Chondrocyte (in vitro differentiated cells): ENCODE results near the gene DKC1. TPM values are rescaled to one million over a fixed set of nuclear protein-coding genes. Genes with fewer than 3 reads are reported as not detected.

Experiments used
- DNase-seq: peaks from one replicate; pipeline ENCODE4 v3.0.0; 2021; ENCODE audit warnings: mixed read lengths, low spot score
- H3K27ac Mint-ChIP-seq: one replicate; pipeline ENCODE4 v1.8.0; 2021; ENCODE audit warnings: mild to moderate bottlenecking, moderate library complexity, mixed read lengths; ENCODE audit not compliant: unreplicated experiment
- H3K27me3 Mint-ChIP-seq: 2 replicates; pipeline ENCODE4 v1.8.0; 2021; ENCODE audit warnings: low read depth, mixed read lengths
- H3K36me3 Mint-ChIP-seq: 2 replicates; pipeline ENCODE4 v1.8.0; 2021; ENCODE audit warnings: low read depth, mixed read lengths
- H3K4me1 Mint-ChIP-seq: 2 replicates; pipeline ENCODE4 v1.8.0; 2021; ENCODE audit warnings: low read depth, mild to moderate bottlenecking, mixed read lengths
- H3K4me3 Mint-ChIP-seq: one replicate; pipeline ENCODE4 v1.8.0; 2021; ENCODE audit warnings: mild to moderate bottlenecking, moderate library complexity, mixed read lengths; ENCODE audit not compliant: unreplicated experiment
- H3K9me3 Mint-ChIP-seq: 2 replicates; pipeline ENCODE4 v1.8.0; 2021; ENCODE audit warnings: low read depth, mixed read lengths
- total RNA-seq: library from RNA; stranded (reverse); gene quantifications from 3 replicates; pipeline ENCODE4 v1.2.1, GENCODE V29; 2021
- TF ChIP-seq, protein P1 (sequence below): fragments of 200-600 bp; sonication (generic); IDR thresholded peaks from 2 replicates; pipeline ENCODE4 v1.5.0; 2021; ENCODE audit warnings: antibody characterized with exemption, mild to moderate bottlenecking, moderate library complexity

The DKC1 gene
- total RNA-seq, 1 donor from 2014 or later, result 31.1 TPM

DNA sequence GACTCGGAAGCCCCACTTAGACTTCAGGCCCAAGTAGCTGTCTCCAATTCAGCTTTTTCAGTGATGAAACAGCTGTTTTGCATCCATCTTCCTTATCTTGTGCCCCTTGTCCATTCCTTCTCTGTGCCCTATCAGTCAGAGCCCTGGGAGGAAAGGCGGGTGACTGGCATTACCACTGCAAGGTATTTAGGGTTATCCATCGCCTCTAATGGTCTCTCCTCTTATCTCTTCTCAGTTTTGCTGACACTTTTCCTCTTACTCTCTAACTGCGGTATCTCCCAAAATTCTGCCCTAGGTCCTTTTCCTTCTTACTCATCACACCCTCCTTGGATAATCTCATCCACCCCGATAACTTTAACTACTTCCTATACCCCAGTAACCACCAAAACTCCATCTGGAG, 25.5 kb upstream of the DKC1 start:
- TF ChIP-seq, protein P1, sequence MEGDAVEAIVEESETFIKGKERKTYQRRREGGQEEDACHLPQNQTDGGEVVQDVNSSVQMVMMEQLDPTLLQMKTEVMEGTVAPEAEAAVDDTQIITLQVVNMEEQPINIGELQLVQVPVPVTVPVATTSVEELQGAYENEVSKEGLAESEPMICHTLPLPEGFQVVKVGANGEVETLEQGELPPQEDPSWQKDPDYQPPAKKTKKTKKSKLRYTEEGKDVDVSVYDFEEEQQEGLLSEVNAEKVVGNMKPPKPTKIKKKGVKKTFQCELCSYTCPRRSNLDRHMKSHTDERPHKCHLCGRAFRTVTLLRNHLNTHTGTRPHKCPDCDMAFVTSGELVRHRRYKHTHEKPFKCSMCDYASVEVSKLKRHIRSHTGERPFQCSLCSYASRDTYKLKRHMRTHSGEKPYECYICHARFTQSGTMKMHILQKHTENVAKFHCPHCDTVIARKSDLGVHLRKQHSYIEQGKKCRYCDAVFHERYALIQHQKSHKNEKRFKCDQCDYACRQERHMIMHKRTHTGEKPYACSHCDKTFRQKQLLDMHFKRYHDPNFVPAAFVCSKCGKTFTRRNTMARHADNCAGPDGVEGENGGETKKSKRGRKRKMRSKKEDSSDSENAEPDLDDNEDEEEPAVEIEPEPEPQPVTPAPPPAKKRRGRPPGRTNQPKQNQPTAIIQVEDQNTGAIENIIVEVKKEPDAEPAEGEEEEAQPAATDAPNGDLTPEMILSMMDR, result no peak
- H3K36me3 Mint-ChIP-seq, result no peaks in the 10 kb centered on the region
- H3K4me3 Mint-ChIP-seq, result no peak overlapping the region
- peaks cover 7% of the 10 kb centered on the region for H3K9me3 Mint-ChIP-seq
- no peak for DNase-seq
- no peaks in the 10 kb centered on the region for H3K27me3 Mint-ChIP-seq
- peaks cover 63% of the 10 kb centered on the region for H3K4me1 Mint-ChIP-seq
- peak overlapping the region; percentile 94 for H3K27ac Mint-ChIP-seq

DNA sequence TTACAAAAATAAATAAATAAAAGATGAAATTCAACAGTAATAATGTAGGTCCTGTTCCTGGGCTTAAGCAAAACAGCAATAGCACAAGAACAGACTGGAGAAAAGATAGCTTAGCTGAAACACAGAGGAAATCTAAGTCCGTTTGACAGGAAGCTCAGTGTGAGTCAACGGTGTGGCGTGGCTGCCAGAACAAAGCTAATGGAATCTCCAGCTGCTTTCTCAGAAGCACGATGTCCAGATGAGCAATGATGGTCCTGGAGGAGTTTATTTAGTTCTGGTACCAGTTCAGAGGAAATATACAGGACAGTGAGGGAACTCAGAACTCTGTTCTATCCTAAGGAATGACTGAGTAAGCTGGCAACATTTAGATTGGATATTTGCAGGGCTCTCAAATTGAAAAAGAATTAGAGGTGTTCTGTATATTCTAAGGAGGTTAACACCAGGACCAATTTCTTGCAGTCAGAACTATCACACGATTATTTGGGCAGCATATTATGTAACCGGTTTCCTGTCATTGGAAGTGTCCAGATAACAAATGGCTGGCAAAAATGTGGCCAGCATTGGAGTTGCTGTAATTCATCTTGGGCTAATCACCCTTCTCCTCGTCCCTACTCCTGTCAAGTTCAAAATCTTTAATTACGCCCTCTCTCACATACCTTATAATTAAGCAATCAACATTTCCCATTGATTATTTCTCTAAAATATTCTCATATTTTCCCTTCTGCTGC, 24.5 kb upstream of the DKC1 start:
- H3K27ac Mint-ChIP-seq, result peak overlapping the region; percentile 73
- no peak for DNase-seq

DNA sequence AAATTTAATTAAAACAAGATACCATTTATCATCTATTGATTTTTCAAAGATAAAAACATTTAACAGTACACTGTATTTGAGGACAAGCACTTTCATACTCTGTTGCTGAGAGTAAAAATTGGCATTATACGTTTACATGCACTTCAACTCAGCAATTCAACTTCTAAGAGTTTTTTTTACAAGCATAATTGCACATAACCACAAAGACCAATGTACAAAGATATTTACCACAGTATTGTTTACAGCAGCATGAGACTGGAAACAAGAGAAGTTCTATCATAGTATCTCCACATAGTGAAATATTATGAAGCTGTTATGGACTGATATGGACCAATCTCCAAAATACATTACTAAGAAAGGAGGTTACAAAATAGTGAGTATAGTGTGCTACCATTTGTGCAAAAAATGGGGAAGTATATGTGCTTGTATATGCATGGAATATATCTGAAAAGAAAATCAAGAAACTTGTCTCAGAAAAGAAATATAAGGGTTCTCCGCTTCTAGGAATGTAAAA, 22.7 kb upstream of the DKC1 start:
- no peak overlapping the region for H3K27ac Mint-ChIP-seq
- H3K9me3 Mint-ChIP-seq, result peaks cover 13% of the 10 kb centered on the region
- H3K4me3 Mint-ChIP-seq, result no peak overlapping the region
- DNase-seq, result no peak
- H3K27me3 Mint-ChIP-seq, result no peaks in the 10 kb centered on the region
- TF ChIP-seq, protein P1, result no peak
- peaks cover 35% of the 10 kb centered on the region for H3K4me1 Mint-ChIP-seq
- no peaks in the 10 kb centered on the region for H3K36me3 Mint-ChIP-seq

More for the DNA sequence above, 24.5 kb upstream of the DKC1 start:
- H3K36me3 Mint-ChIP-seq, result no peaks in the 10 kb centered on the region
- no peaks in the 10 kb centered on the region for H3K27me3 Mint-ChIP-seq
- peaks cover 53% of the 10 kb centered on the region for H3K4me1 Mint-ChIP-seq
- H3K9me3 Mint-ChIP-seq, result peaks cover 12% of the 10 kb centered on the region
- no peak overlapping the region for H3K4me3 Mint-ChIP-seq
- TF ChIP-seq, protein P1, result no peak

DNA sequence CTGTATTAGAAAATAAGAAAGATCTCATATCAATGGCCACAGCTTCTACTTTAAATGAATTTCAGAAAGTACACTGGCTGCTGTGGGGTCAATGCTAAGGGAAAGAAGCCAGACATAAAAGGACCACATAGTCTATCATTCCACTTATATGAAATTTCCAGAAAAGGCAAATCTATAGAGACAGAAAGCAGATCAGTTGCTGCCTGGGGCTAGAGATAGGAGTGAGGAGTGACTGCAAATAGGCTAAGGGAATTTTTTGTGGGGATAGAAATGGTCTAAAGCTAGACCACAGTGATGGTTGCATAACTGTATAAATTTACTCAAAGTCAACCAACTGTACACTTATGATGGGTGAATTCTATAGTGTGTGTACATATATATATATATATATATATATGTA, 20.1 kb upstream of the DKC1 start:
- Mint-ChIP-seq H3K36me3 (peaks cover 3% of the 10 kb centered on the region), H3K27ac (no peak overlapping the region), H3K4me1 (peaks cover 8% of the 10 kb centered on the region), H3K9me3 (peaks cover 11% of the 10 kb centered on the region), H3K4me3 (no peak overlapping the region), H3K27me3 (no peaks in the 10 kb centered on the region)
- TF ChIP-seq, protein P1, result no peak
- DNase-seq, result no peak

DNA sequence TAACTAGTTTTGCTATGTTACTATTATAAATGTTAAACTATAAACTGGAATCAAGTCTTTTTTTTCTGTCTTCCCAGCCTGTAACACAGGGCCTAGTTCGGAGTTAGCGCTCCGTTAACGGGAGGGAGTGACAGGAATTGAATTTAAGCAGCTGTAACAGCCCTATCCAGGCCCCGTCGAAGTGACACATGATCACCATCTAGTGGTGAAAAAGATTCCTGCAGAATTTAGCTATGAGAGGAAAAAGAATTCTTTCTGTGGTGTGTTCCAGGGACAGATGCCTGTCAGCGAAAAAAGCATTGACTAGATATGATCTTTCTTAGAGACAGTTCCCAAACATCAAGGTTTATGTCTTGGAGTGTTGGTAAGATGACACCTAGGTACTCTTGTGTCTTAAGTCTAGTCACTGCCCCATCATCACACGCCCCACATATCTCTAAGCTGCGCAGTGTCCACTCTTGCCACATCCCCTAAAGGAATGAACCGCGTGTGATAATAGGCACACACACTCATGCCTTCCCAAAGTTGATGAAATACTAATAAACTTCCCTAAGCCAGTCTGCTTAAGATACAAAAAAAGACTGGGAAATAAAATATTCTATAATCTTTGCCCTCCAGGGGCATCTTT, 13.8 kb upstream of the DKC1 start:
- no peak for DNase-seq
- peaks cover 4% of the 10 kb centered on the region for H3K9me3 Mint-ChIP-seq
- no peak overlapping the region for H3K27ac Mint-ChIP-seq
- H3K27me3 Mint-ChIP-seq, result no peaks in the 10 kb centered on the region
- peaks cover 12% of the 10 kb centered on the region for H3K4me1 Mint-ChIP-seq
- TF ChIP-seq, protein P1, result peak; percentile 87
- no peak overlapping the region for H3K4me3 Mint-ChIP-seq
- H3K36me3 Mint-ChIP-seq, result peaks cover 3% of the 10 kb centered on the region
